GM12872 (cell line): ENCODE data around the gene BUB3.

ENCODE experiments used
- TF ChIP-seq, protein P1 (sequence below): IDR thresholded peaks from 3 replicates; pipeline ENCODE4 v1.5.1; 2011; ENCODE audit warnings: low read depth, mild to moderate bottlenecking, low read length, moderate library complexity; ENCODE audit not compliant: insufficient read depth

The BUB3 gene

DNA sequence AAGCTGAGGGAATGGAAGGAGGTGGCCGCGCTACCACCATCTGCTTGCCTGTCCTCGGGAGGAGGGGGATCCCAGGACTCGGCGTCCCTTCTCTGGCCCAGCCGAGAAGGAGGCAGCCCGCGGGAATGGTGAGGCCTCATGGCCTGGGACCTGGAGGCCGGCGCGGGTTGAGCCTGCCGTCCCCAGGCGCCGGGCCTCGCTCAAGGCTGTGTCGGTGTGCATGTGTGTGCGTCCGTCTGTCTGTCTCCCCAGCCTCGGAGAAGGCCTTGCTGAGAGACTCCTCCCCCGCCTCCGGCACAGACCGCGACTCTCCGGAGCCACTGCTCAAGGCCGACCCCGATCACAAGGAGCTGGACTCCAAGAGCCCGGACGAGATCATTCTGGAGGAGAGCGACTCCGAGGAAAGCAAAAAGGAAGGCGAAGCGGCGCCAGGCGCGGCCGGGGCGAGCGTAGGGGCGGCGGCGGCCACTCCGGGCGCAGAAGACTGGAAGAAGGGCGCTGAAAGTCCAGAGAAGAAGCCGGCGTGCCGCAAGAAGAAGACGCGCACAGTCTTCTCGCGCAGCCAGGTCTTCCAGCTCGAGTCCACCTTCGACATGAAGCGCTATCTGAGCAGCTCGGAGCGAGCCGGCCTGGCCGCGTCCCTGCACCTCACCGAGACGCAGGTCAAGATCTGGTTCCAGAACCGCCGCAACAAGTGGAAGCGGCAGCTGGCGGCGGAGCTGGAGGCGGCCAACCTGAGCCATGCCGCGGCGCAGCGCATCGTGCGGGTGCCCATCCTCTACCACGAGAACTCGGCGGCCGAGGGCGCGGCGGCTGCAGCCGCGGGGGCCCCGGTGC lies 17.2 kb upstream of the BUB3 start:
- TF ChIP-seq, protein P1, sequence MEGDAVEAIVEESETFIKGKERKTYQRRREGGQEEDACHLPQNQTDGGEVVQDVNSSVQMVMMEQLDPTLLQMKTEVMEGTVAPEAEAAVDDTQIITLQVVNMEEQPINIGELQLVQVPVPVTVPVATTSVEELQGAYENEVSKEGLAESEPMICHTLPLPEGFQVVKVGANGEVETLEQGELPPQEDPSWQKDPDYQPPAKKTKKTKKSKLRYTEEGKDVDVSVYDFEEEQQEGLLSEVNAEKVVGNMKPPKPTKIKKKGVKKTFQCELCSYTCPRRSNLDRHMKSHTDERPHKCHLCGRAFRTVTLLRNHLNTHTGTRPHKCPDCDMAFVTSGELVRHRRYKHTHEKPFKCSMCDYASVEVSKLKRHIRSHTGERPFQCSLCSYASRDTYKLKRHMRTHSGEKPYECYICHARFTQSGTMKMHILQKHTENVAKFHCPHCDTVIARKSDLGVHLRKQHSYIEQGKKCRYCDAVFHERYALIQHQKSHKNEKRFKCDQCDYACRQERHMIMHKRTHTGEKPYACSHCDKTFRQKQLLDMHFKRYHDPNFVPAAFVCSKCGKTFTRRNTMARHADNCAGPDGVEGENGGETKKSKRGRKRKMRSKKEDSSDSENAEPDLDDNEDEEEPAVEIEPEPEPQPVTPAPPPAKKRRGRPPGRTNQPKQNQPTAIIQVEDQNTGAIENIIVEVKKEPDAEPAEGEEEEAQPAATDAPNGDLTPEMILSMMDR: no peak

DNA sequence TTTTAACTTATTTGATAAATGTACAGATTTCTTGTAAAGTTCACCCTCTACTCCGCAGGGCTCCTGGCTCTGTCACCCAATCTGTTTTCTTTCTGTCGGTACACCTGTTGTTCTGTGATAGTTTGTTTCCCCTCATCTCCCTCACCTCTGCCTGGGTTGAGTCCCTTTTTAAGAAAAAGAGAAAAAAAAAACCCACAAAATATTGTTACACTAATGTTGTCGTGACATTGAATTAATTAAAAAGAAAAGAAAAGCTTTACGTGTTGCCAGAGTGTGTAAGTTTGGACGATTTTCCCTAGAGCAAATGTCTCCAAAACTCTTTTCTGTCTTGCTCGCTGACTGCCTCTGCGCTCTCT lies 15.1 kb upstream of the BUB3 start:
- TF ChIP-seq, protein P1: no peak

DNA sequence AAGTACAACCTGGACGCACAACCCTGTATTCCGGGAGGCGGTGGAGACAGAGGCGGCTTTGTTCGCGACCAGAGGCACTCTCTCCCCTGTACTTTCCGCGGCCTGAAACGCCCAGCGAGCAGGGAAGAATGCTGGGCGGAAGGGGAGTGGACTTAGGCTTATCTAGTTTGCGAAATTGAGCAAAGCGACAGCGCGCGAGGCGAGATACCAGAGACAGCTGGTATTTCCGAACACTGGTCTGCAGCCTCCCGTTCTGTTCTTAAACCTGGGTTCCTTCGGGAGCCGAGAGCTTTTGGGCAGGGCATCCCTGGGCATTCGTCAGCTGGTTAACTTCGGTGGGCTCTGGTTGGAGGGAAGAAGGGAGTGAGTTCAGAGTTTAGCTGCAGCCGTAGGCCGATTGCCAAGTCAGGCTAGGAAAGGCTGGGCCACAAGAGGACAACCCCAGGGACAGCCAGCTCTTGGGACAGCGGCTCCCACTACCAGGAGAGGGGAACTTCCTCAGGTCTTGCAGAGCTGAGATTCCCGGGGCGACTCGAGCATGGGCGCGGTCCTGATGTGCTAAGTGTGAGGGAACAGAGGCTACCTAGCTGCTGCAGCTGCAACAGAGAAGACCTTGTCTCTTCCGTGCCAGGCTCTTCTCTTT lies 14.6 kb upstream of the BUB3 start:
- TF ChIP-seq, protein P1: no peak

DNA sequence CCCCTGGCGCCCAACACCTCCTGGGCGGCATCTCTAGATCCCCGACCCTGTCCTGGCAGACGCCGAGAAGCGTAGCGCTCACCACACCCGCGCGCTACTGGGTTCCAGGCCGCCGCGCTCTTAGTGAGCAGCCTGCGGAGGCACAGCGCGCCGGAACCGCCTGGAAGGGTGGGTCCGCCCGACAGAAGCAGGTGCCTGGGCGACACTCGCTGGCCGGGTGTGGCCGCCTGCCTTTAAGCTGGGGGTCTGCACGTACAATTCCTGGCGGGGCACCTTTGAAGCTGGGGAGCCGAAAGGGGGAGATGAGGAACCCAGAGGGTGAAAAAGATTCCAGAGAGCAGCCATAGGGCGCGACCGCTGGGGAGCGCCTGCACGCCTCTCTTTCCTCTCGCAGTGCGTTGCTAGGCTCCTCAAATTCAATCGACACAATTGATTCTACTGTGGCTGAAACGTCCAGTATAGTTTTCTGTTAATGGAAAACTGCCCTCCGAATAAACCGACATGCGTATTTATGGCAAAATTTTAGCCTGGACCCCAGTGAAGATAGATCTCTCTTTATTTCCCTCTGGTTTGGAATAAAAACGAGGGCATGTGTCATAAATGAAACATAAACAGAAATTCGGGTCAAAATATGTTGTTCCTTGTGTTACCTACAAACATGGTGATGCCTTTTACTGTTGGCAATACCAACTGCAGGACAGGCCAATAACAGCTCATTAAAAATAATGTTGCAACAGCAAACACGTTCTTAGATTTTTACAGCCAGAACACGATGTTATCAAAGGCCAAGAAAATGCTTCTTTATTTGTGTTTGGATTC lies 13.8 kb upstream of the BUB3 start:
- TF ChIP-seq, protein P1: 0 out of 3 replicates have a peak, but pooled peaks have one; percentile 10

DNA sequence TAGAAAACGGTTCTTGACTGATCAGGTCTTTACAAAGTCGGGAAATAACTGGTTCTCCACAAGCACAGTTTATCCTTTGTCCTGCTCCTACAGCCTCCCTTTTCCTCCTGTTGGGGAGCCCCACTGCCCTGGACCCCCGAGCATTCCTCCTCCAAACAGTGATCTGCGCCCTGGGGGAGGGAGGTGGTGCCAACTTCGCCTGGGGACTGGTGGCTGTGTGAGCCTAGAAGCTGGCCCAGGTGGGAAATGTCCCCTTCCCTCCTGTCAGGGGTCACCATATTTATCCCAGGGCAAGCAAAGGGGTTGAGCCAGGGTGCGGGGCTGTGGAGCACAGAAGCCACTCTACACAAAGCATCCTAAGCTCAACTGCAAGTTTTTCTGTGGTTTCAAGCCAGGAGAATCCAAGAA lies 13.2 kb upstream of the BUB3 start:
- TF ChIP-seq, protein P1: no peak

DNA sequence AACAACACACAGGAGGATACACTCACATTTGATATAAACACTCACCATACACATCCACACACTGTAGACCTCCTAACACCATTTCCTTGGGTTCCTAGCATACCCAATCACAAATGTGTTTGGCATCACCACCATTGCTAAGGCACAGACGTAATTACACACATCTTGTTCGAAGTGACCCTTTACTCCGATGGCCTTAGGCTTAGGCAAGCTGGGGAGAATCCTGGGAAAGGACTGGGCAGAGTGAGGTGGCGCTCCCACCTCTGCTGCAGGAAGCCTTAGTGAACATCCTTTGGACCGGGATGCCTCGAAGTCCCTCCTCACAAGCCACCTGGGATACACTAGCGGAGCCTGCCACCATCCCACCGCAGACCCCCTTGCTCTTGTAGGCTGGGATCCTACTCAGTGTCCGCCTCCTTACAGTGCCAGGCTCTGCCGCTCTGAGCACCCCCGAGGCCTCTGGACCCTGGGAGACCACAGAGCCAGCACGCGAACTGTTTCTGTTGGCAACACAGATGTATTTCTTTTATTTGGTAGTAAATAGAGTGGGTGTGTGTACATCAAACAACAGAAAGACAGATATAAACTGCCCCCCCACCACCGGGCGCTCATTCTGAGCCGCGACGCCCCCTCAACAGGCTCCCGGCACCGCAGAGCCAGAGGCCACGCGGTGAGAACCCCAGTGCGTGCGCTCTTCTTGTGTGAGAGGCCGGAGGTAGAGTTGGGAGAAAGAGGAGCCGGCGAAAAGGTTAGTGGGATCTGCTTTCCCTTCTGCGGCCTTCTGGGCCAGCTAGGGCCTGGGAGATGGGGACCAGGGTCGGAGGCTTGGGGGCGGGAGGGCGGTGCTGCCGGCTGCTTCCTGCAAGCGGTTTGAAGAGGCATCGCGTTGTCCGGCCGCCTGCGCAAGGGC lies 12.2 kb upstream of the BUB3 start:
- TF ChIP-seq, protein P1: no peak
